ENCODE measurements around the gene CUTA. TPM values are rescaled to one million over a fixed set of nuclear protein-coding genes. Genes with fewer than 3 reads are reported as not detected.

CUTA gene
- total RNA-seq, 1 experiment from 2014 or later = 186 TPM

DNA sequence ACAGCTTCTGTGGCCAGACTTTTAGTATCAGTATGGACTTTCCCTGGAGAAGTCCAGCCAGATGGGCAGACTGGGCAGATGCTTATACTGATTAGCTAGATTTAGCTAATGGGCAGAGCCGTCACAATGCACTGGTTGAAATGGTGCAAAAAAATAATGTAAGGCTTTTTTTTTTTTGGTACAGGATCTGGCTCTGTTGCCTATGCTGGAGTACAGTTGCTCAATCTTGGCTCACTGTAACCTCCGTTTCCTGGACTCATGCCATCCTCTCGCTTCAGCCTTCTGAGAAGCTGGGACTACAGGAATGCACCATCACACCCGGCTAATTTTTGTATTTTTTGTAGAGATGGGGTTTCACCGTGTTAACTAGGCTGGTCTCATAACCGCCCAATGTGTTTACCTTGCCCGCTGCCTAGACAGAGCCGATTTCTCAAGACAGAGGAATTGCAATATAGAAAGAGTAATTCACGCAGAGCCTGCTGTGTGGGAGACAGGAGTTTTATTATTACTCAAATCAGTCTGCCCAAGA is 42.7 kb downstream of the CUTA start (continued):
- TF ChIP-seq, protein P1, sequence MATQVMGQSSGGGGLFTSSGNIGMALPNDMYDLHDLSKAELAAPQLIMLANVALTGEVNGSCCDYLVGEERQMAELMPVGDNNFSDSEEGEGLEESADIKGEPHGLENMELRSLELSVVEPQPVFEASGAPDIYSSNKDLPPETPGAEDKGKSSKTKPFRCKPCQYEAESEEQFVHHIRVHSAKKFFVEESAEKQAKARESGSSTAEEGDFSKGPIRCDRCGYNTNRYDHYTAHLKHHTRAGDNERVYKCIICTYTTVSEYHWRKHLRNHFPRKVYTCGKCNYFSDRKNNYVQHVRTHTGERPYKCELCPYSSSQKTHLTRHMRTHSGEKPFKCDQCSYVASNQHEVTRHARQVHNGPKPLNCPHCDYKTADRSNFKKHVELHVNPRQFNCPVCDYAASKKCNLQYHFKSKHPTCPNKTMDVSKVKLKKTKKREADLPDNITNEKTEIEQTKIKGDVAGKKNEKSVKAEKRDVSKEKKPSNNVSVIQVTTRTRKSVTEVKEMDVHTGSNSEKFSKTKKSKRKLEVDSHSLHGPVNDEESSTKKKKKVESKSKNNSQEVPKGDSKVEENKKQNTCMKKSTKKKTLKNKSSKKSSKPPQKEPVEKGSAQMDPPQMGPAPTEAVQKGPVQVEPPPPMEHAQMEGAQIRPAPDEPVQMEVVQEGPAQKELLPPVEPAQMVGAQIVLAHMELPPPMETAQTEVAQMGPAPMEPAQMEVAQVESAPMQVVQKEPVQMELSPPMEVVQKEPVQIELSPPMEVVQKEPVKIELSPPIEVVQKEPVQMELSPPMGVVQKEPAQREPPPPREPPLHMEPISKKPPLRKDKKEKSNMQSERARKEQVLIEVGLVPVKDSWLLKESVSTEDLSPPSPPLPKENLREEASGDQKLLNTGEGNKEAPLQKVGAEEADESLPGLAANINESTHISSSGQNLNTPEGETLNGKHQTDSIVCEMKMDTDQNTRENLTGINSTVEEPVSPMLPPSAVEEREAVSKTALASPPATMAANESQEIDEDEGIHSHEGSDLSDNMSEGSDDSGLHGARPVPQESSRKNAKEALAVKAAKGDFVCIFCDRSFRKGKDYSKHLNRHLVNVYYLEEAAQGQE (IDR thresholded peaks at IDR 0.05; ENCODE audit: low read depth) = no peak
- TF ChIP-seq, protein P2, sequence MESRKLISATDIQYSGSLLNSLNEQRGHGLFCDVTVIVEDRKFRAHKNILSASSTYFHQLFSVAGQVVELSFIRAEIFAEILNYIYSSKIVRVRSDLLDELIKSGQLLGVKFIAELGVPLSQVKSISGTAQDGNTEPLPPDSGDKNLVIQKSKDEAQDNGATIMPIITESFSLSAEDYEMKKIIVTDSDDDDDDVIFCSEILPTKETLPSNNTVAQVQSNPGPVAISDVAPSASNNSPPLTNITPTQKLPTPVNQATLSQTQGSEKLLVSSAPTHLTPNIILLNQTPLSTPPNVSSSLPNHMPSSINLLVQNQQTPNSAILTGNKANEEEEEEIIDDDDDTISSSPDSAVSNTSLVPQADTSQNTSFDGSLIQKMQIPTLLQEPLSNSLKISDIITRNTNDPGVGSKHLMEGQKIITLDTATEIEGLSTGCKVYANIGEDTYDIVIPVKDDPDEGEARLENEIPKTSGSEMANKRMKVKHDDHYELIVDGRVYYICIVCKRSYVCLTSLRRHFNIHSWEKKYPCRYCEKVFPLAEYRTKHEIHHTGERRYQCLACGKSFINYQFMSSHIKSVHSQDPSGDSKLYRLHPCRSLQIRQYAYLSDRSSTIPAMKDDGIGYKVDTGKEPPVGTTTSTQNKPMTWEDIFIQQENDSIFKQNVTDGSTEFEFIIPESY (IDR thresholded peaks at IDR 0.05; ENCODE audit: extremely low read depth, insufficient replicate concordance, low read length) = no peak
- TF ChIP-seq SRF (IDR thresholded peaks at IDR 0.05; ENCODE audit: low read depth) = no peak
- TF ChIP-seq ZNF274 (IDR thresholded peaks at IDR 0.05; ENCODE audit: low read depth, low read length) = no peak
- no peak for TF ChIP-seq SP1 (IDR thresholded peaks at IDR 0.05; ENCODE audit: low read depth)
- no peak for TF ChIP-seq JUND (IDR thresholded peaks at IDR 0.05)
- no peak for TF ChIP-seq YY1 (IDR thresholded peaks at IDR 0.05; ENCODE audit: extremely low read depth, insufficient replicate concordance, low read depth, low read length)
- no peak for TF ChIP-seq EZH2phosphoT487 (IDR thresholded peaks at IDR 0.05; ENCODE audit: borderline replicate concordance)
